ENCODE results near the gene RTTN. TPM values are rescaled to one million over a fixed set of nuclear protein-coding genes. Genes with fewer than 3 reads are reported as not detected.
A peak's percentile ranks its signal among the peaks of the same experiment; 100 is the strongest.

The RTTN gene
- total and polyA plus RNA-seq, 2 of the 13 experiments (the other 11 are each of a cell fraction or from before 2014, with no cell fraction given): 5.4 to 18.7 TPM

DNA sequence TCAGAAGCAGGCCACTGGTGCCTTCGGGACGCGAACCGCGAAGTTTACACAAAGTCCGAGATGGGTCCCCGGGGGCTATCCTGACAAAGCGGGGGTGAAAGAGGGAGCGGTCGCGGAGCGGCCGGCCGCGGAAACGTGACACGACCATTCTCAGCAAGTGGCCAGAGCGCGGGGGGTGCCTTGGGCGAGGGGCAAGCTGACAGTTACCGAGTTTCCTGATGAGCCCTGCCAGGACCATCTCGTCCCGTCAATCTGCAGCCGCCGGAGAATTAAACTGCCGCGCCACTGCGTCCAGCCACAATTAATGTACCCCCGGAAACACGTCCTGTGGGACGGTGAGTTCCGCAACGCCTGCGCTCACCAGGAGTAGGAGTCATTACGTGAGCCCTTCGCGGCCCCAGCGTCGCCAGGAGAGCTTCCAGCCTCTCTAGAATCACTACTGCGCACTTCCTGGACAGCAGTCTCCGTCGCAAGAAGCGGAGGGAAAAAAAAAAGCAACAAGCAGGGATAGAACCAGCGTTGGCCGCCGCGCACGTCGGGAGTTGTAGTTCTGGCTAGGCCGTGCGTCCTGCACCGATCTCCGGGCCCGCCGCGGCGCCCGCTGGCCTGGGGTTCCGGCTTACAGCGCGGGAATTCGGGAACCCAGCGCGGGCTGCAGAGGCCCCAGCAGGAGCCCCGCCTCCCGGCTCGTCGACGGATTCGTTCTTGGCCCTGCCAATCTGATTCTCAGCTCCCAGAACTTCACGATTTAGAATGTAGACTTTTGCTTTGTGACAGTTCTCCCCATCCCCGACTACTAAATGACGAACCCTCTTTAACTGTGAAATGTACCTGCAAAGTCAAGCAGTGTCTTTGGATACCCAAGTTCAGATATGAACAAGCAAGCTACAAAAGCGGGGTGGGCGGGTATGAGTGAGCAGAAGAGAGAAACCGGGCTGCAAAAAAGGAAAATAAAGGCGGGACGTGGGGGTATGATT is at the start of gene RTTN (continued):
- TF ChIP-seq, protein P1, sequence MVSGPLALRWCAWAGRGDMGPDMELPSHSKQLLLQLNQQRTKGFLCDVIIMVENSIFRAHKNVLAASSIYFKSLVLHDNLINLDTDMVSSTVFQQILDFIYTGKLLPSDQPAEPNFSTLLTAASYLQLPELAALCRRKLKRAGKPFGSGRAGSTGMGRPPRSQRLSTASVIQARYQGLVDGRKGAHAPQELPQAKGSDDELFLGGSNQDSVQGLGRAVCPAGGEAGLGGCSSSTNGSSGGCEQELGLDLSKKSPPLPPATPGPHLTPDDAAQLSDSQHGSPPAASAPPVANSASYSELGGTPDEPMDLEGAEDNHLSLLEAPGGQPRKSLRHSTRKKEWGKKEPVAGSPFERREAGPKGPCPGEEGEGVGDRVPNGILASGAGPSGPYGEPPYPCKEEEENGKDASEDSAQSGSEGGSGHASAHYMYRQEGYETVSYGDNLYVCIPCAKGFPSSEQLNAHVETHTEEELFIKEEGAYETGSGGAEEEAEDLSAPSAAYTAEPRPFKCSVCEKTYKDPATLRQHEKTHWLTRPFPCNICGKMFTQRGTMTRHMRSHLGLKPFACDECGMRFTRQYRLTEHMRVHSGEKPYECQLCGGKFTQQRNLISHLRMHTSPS (CRISPR knock-in tag; IDR thresholded peaks at IDR 0.05; ENCODE audit: low read depth): no peak; the same call in 1 of the 2 replicates
- TF ChIP-seq, protein P2, sequence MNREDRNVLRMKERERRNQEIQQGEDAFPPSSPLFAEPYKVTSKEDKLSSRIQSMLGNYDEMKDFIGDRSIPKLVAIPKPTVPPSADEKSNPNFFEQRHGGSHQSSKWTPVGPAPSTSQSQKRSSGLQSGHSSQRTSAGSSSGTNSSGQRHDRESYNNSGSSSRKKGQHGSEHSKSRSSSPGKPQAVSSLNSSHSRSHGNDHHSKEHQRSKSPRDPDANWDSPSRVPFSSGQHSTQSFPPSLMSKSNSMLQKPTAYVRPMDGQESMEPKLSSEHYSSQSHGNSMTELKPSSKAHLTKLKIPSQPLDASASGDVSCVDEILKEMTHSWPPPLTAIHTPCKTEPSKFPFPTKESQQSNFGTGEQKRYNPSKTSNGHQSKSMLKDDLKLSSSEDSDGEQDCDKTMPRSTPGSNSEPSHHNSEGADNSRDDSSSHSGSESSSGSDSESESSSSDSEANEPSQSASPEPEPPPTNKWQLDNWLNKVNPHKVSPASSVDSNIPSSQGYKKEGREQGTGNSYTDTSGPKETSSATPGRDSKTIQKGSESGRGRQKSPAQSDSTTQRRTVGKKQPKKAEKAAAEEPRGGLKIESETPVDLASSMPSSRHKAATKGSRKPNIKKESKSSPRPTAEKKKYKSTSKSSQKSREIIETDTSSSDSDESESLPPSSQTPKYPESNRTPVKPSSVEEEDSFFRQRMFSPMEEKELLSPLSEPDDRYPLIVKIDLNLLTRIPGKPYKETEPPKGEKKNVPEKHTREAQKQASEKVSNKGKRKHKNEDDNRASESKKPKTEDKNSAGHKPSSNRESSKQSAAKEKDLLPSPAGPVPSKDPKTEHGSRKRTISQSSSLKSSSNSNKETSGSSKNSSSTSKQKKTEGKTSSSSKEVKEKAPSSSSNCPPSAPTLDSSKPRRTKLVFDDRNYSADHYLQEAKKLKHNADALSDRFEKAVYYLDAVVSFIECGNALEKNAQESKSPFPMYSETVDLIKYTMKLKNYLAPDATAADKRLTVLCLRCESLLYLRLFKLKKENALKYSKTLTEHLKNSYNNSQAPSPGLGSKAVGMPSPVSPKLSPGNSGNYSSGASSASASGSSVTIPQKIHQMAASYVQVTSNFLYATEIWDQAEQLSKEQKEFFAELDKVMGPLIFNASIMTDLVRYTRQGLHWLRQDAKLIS (CRISPR knock-in tag; IDR thresholded peaks at IDR 0.05): no peak
- TF ChIP-seq NR2C2 (CRISPR knock-in tag; IDR thresholded peaks at IDR 0.05; ENCODE audit: borderline replicate concordance) (peak; percentile 47; the same call in 1 of the 2 replicates), ZNF615 (CRISPR knock-in tag; IDR thresholded peaks at IDR 0.05; ENCODE audit: borderline replicate concordance) (no peak), ZNF879 (CRISPR knock-in tag; IDR thresholded peaks at IDR 0.05) (no peak), ZNF546 (CRISPR knock-in tag; conservative IDR thresholded peaks at IDR 0.05) (no peak; the same call in 1 of the 2 replicates), TCF7 (IDR thresholded peaks at IDR 0.05; ENCODE audit: low read depth) (0 out of 2 replicates have a peak, but pooled peaks have one; percentile 23), SMYD3 (CRISPR knock-in tag; IDR thresholded peaks at IDR 0.05) (peak; percentile 73; the same call in 1 of the 2 replicates), ZNF331 (CRISPR knock-in tag; IDR thresholded peaks at IDR 0.05) (peak; percentile 78), SP4 (CRISPR knock-in tag; IDR thresholded peaks at IDR 0.05) (peak; percentile 87), HOXA9 (CRISPR knock-in tag; IDR thresholded peaks at IDR 0.05; ENCODE audit: borderline replicate concordance) (peak; percentile 90; the same call in 1 of the 2 replicates)
- TF ChIP-seq, protein P3, sequence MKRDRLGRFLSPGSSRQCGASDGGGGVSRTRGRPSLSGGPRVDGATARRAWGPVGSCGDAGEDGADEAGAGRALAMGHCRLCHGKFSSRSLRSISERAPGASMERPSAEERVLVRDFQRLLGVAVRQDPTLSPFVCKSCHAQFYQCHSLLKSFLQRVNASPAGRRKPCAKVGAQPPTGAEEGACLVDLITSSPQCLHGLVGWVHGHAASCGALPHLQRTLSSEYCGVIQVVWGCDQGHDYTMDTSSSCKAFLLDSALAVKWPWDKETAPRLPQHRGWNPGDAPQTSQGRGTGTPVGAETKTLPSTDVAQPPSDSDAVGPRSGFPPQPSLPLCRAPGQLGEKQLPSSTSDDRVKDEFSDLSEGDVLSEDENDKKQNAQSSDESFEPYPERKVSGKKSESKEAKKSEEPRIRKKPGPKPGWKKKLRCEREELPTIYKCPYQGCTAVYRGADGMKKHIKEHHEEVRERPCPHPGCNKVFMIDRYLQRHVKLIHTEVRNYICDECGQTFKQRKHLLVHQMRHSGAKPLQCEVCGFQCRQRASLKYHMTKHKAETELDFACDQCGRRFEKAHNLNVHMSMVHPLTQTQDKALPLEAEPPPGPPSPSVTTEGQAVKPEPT (CRISPR knock-in tag; IDR thresholded peaks at IDR 0.05; ENCODE audit: low read depth): no peak; the same call in 1 of the 2 replicates
- TF ChIP-seq, protein P4, sequence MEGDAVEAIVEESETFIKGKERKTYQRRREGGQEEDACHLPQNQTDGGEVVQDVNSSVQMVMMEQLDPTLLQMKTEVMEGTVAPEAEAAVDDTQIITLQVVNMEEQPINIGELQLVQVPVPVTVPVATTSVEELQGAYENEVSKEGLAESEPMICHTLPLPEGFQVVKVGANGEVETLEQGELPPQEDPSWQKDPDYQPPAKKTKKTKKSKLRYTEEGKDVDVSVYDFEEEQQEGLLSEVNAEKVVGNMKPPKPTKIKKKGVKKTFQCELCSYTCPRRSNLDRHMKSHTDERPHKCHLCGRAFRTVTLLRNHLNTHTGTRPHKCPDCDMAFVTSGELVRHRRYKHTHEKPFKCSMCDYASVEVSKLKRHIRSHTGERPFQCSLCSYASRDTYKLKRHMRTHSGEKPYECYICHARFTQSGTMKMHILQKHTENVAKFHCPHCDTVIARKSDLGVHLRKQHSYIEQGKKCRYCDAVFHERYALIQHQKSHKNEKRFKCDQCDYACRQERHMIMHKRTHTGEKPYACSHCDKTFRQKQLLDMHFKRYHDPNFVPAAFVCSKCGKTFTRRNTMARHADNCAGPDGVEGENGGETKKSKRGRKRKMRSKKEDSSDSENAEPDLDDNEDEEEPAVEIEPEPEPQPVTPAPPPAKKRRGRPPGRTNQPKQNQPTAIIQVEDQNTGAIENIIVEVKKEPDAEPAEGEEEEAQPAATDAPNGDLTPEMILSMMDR (CRISPR knock-in tag; IDR thresholded peaks at IDR 0.05): peak; percentile 19
- TF ChIP-seq, protein P5, sequence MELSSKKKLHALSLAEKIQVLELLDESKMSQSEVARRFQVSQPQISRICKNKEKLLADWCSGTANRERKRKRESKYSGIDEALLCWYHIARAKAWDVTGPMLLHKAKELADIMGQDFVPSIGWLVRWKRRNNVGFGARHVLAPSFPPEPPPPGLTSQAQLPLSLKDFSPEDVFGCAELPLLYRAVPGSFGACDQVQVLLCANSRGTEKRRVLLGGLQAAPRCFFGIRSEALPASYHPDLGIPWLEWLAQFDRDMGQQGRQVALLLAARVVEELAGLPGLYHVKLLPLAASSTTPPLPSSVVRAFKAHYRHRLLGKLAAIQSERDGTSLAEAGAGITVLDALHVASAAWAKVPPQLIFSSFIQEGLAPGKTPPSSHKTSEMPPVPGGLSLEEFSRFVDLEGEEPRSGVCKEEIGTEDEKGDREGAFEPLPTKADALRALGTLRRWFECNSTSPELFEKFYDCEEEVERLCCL (CRISPR knock-in tag; IDR thresholded peaks at IDR 0.05; ENCODE audit: borderline replicate concordance): no peak
